HPDE6-E6E7 (cell line): ENCODE data around the gene PPARA.

Experiments
- DNase-seq: peaks from one replicate; pipeline ENCODE4 v3.0.0; 2011; ENCODE audit warnings: missing footprints; ENCODE audit errors: extremely low spot score

The PPARA gene

DNA sequence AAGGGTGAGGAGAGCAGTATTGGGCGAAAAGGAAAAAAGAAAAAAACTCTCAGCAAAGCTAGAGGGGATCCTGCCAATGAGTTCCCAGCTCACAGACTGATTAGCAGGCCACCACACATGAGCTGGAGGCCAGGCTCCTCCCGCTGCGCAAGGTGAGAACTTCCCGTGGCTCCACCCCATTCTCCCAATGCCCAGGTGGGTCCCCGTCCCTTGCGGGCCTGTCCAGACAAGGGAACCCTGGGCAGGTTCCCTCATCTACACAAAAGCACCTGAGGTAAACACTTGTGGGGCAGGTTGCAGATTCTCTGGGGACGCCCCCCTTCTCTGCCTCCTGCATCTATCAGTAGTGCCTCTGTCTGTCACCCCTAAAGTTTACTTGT lies 53.3 kb downstream of the PPARA start:
- DNase-seq = no peak

DNA sequence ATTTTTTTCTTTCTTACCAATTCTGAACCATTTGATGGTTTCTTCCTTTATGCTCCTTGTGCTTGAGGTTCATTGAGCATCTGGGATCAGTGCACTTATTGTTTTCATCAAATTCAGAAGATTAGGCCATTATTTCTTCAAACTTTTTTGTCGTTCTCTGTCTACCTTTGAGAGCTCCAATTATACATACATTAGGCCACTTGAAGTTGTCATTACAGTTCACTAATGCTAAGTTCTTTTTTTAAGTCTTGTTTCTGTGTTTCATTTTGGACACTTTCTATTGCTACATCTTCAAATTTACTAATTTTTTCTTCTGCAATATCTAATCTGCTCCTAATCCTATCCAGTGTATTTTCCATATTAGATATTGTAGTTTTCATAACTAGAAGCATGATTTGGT lies 58.9 kb downstream of the PPARA start:
- DNase-seq = no peak

DNA sequence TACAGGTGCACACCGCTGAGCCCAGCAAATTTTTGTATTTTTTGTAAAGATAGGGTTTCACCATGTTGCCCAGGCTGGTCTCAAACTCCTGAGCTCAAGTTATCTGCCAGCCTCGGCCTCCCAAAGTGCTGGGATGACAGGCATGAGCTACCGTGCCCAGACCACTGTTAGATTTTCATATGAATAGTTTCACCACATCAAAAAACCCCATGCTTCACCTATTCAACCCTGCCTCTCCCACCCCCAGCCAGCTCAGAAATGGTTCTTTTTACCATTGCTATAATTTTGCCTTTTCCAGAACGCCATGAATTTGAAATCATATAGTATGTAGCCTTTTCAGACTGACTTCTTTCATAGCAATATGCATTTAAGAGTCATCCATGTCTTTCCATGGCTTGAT lies 61.9 kb downstream of the PPARA start:
- no peak for DNase-seq

DNA sequence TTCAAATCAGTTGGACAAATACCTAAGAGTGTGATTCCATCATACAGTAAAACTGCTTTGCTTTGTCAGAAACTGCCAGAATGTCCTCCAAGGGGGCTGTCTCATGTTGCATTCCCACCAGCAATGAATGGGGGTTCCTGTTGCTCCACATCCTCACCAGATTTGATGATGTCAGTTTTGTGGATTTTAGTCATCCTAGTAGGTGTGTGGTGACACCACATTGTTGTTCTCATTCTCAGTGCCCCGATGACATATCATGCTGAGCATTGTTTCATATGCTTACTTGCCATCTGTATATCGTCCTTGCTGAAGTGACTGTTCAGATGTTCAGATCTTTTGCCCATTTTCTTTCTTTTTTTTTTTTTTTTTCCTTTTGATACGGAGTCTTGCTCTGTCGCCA lies 62.7 kb downstream of the PPARA start:
- DNase-seq = no peak

DNA sequence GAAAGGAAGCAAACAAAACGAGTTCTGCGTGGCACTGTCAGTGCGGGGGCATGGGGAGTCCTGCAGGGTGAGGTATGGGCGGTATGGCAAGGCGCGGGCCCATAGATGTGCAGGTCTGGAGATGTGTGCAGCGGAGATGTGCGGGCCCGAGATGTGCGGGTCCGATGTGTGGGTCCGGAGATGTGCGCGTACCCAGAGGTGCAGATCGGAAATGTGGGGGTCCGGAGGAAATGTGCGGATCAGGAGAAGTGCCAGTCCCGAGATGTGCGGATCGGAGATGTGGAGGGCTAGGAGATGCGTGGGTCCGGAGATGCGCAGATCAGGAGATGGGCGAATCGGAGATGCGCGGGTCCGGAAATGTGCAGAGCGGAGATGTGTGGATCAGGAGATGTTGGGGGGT lies 63.8 kb downstream of the PPARA start:
- DNase-seq = no peak

DNA sequence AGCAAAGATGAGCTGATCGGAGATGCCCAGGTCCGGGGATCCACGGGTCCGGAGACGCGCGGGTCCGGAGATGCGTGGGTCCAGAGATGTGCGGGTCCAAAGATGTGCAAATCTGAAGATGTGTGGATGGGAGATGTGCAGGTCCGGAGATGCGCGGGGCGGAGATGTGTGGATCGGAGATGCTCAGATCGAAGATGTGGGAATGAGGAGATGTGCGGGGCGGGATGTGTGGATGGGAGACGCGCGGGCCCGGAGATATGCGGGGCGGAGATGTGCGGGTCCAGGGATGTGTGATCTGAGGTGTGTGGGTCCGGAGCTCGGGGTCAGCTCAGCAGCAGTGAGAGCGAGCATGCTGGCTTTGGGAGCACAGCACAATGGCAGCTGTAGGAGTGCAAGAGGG lies 64.3 kb downstream of the PPARA start:
- no peak for DNase-seq

DNA sequence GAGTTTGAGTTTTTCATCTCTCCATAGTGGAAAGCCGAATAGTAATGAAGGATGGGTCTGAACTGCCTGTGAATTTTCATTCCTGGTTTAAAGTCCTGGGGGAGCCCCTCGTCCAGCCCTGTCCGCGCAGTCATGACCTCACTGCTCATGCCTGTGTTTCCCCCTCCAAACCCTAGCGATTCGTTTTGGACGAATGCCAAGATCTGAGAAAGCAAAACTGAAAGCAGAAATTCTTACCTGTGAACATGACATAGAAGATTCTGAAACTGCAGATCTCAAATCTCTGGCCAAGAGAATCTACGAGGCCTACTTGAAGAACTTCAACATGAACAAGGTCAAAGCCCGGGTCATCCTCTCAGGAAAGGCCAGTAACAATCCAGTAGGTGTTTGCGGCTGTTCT lies 69.3 kb downstream of the PPARA start:
- no peak for DNase-seq

DNA sequence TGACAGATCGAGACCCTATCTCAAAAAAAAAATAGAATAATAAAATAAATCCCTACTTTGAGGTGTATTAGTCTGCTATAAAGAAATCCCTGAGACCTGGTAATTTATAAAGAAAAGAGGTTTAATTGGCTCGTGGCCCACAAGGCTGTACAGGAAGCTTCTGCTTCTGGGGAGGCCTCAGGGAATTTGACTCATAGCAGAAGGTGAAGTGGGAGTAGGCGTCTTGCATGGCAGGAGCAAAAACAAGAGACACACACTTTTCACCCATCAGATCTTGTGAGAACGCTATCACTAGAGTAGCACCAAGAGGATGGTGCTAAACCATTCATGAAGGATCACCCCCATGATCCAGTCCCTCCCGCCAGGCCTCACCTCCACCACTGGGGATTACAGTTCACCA lies 70.6 kb downstream of the PPARA start:
- DNase-seq = no peak

DNA sequence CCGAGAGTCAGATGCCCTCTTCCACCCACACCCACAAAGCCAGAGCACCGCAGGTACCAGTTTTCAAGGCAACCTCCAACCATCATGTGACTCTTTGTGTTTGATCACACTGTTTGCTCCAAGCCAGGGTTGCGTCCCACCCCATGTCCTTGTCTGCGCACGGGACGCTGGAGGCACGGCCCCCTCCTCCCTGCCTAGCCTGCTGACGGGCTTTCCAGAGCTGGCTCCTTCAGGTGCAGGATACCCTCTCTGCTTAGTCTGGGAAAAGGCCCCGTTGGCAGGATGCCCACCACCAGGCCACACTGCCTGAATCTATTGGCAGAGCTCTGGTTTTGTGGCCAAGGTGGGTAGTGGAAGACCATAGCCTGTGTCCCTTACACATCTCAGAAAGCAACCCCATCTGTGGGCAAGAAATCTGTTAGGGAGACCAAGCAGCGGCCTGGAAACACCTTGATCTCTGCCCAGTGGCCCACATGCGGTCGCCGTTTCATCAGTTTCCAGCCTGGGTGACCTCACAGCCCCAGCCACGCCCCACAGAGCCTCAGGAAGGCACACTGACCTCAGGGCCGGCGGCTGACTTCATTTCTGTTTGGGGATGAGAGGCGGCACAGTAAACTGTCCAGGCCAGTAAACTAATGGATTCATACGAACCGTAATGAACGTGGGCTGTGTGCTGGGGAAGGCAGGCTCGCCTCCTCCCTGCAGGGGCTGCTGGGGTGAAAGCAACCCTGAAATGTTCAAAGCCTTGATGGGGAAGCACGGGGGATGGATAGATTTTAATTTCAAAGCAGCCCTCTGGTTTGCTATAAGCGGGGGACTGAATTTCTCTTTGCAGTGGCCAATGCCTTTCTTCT lies 73.9 kb downstream of the PPARA start:
- no peak for DNase-seq

DNA sequence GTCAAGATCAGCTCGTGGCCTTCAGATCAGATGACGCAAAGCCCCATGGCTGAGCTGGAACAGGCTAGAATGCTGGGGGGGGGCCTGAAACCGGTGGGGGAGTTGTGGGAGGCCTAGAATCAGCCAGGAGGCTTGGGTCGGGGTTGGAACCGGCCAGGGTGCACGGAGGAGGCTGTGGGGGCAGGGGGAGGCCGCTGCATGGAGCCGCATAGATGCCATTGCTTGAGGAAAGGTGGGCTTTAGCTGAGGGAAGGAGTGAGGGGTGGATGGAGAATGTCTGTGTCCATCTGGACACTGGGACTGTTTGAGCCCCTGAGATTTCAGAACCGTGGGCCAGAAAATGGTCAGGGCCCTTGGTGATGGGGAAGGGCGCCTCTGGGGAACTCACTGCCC lies 74.6 kb downstream of the PPARA start:
- DNase-seq = no peak

DNA sequence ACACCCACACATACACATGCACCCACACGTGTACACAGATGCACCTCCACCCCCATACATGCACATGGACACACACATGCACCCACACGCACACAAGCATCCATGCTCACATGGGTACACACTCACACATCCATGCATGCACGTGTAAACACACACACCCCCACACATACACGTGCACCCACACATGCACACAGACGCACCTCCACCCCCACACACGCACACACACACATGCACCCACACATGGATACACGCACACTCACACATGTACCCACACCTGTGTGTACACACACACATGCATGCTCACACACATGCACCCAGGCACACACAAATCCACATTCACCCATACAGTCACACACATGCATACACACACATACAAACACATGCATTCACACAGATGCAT lies 75.3 kb downstream of the PPARA start:
- DNase-seq = no peak

DNA sequence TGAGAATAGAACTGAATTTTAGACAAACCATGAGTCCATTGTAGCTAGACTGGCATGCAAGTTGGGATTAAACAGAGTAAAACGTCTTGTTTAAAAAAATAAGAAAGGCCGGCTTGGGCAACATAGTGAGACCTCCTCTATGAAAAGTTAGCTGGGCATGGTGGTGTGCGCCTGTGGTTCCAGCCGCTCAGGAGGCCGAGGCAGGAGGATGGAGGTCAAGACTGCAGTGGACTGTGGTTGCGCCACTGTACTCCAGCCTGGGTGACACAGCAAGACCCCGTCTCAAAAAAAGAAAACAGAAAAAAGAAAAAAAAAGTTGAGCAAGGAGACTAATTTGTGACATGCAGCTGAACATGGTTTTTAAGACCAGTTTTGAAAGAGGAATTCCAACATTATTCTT lies 76.3 kb downstream of the PPARA start:
- no peak for DNase-seq

DNA sequence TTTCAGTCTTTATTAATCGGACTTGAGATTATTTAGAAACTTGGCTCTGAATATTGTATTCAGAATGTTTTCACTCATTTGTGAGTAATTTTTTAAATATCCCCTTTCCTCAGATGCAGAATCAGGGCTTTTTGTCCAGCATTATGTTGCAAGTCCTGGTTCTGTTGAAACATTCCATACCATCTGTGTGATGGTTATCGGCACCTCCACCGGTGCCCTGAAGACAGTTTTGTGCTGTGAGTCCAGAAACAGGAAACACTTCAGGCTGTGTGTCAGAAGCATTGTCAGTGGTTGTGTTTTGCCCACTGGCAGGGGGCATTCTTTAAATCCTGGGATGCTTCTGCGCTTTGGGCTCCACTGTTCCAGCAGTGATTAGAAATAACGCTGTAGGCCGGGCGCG lies 79.4 kb downstream of the PPARA start:
- DNase-seq = no peak

DNA sequence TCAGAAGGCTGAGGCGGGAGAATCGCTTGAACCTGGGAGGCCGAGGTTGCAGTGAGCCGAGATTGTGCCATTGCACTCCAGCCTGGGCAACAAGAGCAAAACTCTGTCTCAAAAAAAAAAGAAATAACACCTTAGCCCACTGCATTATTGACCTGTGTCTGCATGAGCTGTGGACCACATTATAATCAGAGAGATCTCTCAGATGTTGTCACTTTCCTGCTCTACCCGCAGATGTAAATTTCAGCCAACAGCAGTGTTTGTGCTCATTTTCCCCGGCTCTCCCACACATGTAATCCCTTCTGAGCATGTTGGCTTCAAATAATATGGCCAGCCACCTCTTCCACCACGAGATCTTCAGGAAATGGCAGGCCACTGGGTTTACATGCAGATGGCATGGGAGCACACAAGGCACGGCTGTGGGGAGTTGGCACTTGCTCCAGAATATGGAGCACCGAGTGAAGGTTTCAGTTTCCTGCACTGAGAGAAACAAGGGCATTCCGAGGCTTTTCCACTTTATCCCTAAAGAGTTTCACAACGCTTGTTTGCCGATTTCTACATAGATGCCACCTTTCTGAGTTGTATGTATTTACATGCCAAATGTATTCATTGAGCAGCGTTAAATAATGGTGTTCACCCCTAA lies 80.1 kb downstream of the PPARA start:
- DNase-seq = no peak

DNA sequence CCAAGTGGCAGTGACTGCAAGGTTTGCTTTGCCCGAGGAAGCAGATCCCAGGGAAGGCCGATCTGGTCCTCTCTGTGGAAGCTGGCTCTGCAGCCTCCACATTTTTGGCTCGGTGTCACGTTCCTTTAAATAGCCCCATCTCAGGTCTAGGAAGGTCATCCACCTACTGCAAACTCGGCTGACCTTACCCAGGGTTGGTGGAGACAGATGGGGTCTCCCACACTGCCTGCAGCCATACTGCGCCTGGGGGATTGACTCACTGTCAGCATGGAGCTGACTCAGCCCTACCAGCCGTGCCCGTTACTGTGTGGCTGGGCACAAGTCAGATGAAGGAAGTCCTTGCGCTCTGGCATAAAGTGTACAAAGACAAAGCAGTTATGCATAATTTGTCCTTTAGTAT lies 82.9 kb downstream of the PPARA start:
- DNase-seq = no peak

DNA sequence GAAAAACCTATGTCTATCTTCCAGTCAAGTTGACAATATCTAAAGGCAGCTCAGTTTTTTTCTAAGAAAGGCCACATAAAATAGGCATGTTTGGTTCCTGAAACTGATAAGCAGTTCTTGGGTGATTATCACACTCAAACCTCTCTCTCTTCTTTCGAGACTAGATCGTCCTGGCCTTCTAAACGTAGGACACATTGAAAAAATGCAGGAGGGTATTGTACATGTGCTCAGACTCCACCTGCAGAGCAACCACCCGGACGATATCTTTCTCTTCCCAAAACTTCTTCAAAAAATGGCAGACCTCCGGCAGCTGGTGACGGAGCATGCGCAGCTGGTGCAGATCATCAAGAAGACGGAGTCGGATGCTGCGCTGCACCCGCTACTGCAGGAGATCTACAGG lies 84.6 kb downstream of the PPARA start:
- no peak for DNase-seq

DNA sequence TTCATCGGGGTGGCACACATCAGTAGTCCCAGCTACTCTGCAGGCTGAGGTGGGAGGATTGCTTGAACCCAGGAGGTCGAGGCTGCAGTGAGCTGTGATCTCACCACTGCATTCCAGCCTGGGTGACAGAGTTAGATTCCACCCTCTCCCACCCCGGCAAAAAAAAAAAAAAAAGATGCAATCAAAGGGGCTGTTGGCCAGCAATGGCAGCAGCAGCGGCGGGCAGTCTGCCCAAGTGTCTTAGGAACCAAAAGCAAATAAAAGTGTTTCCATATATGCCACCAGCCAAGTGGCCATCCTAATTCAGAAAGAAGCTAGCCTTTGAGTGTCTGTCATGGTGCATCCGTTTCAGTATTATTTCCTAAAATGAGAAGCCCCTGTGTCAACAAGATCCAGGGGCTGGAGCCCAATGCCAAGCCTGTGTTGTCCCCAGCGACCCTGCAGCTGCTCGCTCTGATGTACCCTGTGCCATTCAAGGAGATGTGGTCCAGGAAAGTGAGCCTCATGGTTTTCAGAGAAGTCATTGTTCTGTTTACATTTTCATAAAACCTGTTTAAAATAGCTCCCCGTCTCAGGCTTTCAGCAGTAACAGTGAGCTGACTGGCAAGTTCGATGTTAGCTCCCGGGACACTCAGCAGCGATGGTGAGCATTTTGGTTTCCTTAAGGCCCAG lies 87.3 kb downstream of the PPARA start:
- no peak for DNase-seq

DNA sequence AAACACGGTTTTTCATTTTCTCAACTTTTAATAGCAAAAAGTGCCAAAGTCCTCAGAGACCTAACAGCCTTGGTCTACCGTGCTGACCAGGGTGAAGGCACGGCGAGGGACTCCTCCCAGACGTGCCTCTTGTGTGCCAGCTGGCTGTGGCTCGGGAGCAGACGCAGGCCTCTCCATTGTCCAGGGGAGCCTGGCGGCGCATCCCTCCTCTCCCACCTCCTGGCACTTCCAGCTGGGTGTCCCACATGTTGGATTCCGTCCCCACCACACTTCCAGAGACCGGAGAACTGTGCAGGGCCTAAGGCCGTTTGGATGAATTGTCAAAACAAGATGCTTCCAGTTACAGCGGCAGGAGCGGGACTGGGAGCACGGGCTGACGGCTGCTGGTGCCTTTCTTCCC lies 88.2 kb downstream of the PPARA start:
- no peak for DNase-seq

DNA sequence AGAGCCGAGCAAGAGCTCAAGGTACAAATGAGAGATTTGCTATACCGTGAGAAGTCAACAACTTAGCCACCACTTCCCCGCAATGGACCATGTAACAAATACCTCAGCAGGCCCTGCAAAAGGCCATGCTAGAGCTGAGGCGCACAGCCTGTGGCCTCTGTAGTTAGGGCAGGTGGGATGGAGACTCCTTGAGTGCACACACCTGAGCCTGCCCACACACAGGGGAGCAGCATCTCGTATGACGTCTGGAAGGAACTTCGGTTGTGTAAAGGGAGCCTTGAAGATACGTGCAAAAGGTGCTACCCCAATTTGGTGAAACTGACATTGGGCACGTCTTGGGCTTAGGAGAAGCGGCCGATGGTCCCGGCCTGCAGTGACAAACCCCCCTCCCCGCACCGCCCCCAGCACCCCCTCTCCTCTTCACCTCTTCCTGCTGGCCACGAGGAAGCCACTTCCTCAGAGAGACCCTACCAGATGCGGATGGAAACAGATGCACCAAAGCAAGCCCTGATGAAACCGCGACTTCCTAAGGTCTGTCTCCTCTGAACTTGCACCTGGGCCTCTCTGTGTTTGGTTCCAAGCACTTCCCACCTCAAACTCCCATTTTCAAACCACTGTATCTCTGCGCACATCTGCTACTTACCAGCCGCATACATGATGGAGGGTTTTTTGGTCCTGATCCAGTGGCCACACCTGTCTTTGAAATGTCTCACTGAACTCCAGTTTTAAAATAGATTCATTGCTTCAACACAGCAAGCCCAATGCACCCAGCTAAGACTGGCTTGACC lies 89.1 kb downstream of the PPARA start:
- peak; percentile 9 for DNase-seq

DNA sequence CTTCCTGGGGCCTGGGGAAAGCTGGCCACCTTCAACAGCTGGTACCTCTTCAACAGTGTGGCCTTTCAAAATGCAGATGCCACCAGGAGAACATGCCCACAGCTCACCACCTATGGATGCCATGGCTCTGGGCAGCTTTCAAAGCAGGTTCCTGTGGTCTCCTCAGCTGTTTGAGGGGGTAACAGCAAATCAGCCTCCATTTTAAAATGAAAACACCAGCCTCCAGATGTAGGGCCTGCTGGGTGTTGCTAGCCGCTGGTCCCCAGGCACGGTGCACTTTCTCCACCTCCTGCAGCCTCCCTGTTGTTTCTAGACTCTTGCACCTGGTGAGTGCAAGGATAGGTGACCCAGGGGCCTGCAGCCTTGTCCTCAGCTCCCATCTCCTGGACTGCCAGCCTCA lies 89.7 kb downstream of the PPARA start:
- DNase-seq = no peak

DNA sequence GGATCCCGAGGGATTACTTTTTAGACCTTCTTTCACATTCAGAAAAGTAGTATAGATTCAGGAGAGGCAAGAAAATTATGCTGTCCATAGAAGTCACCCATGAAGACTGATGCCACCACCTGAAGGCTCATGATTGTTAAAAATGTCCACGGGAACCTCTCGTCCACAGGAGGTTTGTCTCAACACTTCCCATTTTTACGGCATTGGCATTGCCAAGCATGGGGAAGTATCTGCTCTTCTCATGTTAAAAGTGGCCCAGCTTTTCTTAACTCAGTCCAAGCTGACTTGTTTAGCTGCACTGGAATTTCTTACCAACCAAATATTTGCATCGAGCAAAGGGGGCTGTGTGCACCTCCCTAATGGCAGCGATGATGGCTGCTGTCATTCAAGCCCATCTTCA lies 90.2 kb downstream of the PPARA start:
- DNase-seq = no peak

DNA sequence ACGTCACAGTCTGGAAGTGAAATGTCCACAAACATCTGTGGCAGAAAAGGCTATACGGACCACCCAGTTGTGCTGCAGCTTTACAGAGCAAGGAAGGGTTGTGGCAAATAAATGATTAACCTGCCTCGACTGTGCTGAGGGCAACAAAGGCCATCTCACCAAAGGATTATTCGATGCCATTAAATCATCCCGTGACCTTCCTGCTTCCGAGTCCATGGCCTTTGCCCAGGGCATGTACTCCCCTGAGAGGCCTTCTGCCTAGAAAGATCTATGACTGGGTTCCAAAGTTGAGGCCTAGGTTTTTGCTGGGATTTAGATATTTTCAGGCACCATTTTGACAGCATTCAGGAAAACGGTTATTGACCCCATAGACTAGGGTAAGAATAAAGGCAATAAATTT lies 90.6 kb downstream of the PPARA start:
- DNase-seq = no peak
